Adrenal gland (tissue), 5 donors: Measurements from ENCODE around the gene KCNAB1.

Source experiments
- POLR2A ChIP-seq, 2 donors: fragments of 450-650 bp; IDR thresholded peaks; one replicate each; pipeline ENCODE4 v1.6.1; 2017; ENCODE audit warnings: antibody characterized with exemption in 2 of 2, mild to moderate bottlenecking in 2 of 2, moderate library complexity in 1 of 2
- TF ChIP-seq, protein P1 (sequence below), 6 experiments: fragments of 450-650 bp in 4 of 6; fragments of 200-600 bp in 2 of 6; sonication (generic) in 1 of 6; IDR thresholded peaks; 1 replicate in 5 of 6; 2 replicates in 1 of 6; pipeline versions ENCODE4 v1.5.1 to v1.8.0; 2016 to 2021; ENCODE audit warnings: antibody characterized with exemption in 6 of 6, mild to moderate bottlenecking in 2 of 6, moderate library complexity in 1 of 6
- donor health status: DM: no; HTN: no; CAD: no.

DNA sequence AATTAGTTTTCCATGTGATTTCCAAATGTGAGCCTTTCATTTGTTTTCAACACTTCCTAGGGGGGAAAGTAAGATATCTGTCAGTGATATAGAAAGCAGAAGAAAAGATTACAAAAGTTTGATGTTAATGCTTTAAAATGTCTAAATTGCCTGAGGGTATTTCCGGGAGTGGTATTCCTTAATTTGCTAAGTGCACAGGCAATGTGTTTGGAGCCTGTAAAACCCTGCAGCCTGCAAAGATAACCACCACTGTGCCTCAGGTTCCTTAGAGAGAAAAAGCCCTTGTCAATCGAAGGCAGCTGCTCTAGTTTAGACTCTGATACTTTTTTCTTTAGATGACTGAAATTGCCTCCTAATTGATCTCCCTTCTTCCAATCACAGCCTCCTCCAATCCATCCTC, 279.7 kb downstream of the KCNAB1 start:
- TF ChIP-seq, protein P1, sequence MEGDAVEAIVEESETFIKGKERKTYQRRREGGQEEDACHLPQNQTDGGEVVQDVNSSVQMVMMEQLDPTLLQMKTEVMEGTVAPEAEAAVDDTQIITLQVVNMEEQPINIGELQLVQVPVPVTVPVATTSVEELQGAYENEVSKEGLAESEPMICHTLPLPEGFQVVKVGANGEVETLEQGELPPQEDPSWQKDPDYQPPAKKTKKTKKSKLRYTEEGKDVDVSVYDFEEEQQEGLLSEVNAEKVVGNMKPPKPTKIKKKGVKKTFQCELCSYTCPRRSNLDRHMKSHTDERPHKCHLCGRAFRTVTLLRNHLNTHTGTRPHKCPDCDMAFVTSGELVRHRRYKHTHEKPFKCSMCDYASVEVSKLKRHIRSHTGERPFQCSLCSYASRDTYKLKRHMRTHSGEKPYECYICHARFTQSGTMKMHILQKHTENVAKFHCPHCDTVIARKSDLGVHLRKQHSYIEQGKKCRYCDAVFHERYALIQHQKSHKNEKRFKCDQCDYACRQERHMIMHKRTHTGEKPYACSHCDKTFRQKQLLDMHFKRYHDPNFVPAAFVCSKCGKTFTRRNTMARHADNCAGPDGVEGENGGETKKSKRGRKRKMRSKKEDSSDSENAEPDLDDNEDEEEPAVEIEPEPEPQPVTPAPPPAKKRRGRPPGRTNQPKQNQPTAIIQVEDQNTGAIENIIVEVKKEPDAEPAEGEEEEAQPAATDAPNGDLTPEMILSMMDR (IDR thresholded peaks at IDR 0.05) = no peak
- no peak for TF ChIP-seq POLR2A (IDR thresholded peaks at IDR 0.05)
